ENCODE data around the gene DYNLT2B.

The DYNLT2B gene

DNA sequence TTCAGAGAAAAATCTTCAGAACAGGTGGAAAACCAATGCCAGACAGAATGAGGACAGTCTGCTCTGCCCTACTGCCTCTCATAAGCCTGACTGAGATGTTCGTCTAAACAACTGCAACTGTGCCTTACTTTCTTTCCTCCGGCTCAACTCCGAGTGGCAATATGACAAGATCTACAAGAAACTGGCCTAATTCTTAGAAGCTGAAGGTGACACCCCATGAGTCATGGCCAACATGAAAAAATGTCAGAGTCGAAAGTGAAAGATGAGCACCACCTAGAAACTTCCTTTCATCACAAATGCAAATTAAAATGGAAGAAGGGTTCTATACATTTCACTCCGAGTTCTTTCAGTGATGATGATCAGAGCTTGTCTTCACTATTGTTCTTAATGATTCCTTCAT is 43.5 kb downstream of the DYNLT2B start:
- TF ChIP-seq, protein P1, sequence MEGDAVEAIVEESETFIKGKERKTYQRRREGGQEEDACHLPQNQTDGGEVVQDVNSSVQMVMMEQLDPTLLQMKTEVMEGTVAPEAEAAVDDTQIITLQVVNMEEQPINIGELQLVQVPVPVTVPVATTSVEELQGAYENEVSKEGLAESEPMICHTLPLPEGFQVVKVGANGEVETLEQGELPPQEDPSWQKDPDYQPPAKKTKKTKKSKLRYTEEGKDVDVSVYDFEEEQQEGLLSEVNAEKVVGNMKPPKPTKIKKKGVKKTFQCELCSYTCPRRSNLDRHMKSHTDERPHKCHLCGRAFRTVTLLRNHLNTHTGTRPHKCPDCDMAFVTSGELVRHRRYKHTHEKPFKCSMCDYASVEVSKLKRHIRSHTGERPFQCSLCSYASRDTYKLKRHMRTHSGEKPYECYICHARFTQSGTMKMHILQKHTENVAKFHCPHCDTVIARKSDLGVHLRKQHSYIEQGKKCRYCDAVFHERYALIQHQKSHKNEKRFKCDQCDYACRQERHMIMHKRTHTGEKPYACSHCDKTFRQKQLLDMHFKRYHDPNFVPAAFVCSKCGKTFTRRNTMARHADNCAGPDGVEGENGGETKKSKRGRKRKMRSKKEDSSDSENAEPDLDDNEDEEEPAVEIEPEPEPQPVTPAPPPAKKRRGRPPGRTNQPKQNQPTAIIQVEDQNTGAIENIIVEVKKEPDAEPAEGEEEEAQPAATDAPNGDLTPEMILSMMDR (IDR thresholded peaks at IDR 0.05; ENCODE audit: low read depth, low read length, missing control alignments) = no peak
- no peak for DNase-seq (ENCODE audit: extremely low read depth, low read depth)
- H3K4me3 ChIP-seq (replicated peaks; ENCODE audit: low read depth, low read length) = no peak overlapping the region

DNA sequence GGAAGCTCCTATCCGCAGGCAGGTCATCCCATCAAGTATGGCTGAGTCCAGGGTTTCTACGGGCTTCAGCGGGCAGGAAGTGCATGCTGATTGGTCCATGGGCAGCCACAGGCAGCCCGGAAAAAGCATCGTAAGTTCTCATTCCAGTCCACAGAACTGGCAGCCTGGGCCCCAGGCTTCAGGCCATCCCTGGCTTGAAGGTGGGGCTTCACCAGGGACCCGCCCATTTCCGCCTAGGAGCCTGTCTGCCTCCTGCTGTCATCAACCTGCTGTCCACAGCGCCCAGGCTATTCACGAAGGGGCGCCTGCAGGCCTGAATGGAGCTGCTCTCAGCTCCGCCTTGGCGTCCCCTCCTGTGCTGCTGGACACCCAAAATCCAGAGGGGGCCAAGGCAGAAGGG is 44.4 kb downstream of the DYNLT2B start:
- no peak overlapping the region for H3K4me3 ChIP-seq (replicated peaks; ENCODE audit: low read depth, low read length)
- DNase-seq (ENCODE audit: extremely low read depth, low read depth) = no peak
- TF ChIP-seq, protein P1 (IDR thresholded peaks at IDR 0.05; ENCODE audit: low read depth, low read length, missing control alignments) = no peak

DNA sequence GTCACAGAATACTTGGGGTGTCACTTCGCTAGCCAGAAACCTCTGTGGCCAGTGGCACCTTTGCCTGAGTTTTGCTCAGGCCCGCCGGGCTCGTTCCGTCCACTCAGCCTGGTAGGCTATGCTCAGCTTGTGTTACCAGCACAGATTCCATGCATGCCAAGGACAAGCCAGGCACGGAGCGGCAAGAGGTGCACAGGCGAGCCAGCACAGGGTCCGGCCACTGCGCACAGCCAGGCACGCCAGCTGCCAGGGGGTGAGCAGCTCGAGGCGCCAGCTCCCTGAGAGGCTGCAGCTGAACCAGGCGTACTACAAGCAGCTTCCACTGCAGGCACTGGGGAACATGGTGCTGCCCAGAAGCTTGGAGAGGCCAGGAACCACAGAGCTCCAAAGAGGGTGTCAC is 45.2 kb downstream of the DYNLT2B start:
- H3K4me3 ChIP-seq (replicated peaks; ENCODE audit: low read depth, low read length) = no peak overlapping the region
- no peak for DNase-seq (ENCODE audit: extremely low read depth, low read depth)
- TF ChIP-seq, protein P1 (IDR thresholded peaks at IDR 0.05; ENCODE audit: low read depth, low read length, missing control alignments) = no peak

DNA sequence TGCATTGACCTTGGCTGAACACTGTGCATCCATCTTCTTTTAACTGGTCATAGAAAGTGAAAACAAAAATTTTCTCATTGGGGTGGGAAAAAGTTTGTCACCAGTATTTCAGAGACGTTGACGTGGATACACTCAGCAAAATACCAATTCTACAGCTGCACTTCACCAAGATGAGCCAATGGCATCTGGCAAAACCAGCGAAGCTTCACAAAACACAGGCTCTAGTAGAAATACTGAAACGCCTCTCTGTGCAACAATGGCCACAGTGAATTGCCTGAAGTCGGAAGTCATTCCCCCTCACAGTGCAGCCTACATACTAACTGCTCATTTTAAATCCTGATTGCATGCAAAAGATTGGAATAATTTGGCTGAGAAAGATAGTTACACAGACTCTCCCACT is 47.5 kb downstream of the DYNLT2B start:
- TF ChIP-seq, protein P1 (IDR thresholded peaks at IDR 0.05; ENCODE audit: low read depth, low read length, missing control alignments) = no peak
- DNase-seq (ENCODE audit: extremely low read depth, low read depth) = no peak
- no peak overlapping the region for H3K4me3 ChIP-seq (replicated peaks; ENCODE audit: low read depth, low read length)

DNA sequence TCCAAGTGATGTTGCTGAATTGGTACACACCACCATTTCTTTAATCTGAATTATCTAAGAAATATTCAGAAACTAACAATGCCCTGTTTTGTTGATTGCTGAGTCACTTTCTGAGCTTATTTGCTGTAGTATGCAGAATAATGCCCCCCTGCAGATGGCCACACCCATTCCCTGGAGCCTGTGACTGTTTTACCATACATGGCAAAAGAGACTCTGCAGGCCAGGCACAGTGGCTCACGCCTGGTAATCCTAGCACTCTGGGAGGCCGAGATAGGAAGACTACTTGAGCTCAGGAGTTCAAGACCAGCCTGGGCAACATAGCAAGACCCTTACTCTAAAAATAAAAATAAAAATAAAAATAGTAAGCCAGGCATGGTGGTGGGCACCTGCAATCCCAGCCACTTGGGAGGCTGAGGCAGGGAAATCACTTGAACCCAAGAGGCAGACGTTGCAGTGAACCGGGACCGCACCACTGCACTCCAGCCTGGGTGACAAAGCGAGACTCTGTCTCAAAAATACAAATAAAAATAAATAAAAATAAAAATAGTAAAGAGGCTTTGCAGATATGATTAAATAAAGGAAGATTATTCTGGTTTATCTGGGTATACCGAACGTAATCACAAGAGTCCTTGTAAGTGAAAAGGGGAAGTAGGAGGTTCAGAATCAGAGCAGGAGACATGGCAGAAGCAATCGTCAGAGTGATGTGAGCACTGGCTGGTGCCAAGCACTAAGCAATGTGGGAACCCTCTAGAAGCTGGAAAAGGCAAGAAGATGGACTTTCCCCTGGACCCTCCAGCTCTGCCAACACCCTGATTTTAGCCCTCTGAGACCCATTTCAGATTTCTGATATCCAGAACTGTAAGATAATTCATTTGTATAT is 49.5 kb downstream of the DYNLT2B start:
- DNase-seq (ENCODE audit: extremely low read depth, low read depth) = no peak
- TF ChIP-seq, protein P1 (IDR thresholded peaks at IDR 0.05; ENCODE audit: low read depth, low read length, missing control alignments) = no peak
- no peak overlapping the region for H3K4me3 ChIP-seq (replicated peaks; ENCODE audit: low read depth, low read length)

DNA sequence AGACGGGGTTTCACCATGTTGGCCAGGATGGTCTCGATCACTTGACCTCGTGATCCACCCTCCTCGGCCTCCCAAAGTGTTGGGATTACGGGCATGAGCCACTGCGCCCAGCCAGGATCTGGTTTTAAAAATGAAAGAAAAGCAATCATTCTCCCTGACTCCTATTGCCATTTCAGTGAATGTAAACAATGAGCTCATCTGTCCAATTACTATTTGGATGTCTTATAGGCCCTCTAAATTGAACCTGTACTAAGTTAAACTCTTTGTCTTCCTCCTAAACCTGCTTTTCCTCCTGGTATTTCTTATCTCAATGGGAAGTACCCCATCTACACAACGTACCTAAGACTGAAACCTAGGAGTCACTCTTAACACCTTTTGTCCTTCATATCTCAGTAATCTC is 54.2 kb downstream of the DYNLT2B start:
- H3K4me3 ChIP-seq (replicated peaks; ENCODE audit: low read depth, low read length) = no peak overlapping the region
- TF ChIP-seq, protein P1 (IDR thresholded peaks at IDR 0.05; ENCODE audit: low read depth, low read length, missing control alignments) = no peak
- DNase-seq (ENCODE audit: extremely low read depth, low read depth) = no peak
